Measurements from ENCODE around the gene CROCC2.

CROCC2 gene

DNA sequence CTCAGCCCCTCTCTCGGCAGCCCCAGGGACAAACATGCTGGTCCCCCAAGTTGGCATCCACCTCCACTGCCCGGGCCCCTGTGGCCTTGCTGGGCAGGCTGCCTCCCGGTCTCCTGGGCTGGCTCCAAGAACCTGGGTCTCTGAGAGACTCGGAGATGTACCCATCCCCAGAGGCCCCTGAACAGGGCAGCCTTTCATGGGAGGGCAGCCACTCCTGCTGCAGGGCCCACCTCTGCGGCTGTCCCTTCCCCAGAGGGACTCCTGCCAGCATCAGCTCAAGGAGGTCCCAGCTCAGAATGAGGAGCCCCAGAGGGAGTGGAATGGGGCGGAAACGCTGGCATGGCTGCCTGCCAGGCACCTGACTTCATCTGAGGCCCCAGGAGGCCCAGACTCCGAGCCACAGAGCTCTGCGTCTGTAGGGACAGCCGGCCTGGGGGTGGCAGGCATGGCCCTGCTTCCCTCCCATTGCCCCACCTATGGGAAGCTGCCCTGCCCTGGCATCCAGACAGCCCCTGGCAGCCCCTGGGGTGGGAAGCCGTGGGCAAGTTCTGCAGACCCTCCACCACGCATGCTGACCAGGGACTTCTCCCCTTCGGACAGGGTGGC is 857 bp upstream of the CROCC2 start:
- no peak for DNase-seq (ENCODE audit: low read depth)

GRCh38 chr2:240906911-240907590 is 915 bp downstream of the CROCC2 start:
- no peak for DNase-seq (ENCODE audit: low read depth)

DNA sequence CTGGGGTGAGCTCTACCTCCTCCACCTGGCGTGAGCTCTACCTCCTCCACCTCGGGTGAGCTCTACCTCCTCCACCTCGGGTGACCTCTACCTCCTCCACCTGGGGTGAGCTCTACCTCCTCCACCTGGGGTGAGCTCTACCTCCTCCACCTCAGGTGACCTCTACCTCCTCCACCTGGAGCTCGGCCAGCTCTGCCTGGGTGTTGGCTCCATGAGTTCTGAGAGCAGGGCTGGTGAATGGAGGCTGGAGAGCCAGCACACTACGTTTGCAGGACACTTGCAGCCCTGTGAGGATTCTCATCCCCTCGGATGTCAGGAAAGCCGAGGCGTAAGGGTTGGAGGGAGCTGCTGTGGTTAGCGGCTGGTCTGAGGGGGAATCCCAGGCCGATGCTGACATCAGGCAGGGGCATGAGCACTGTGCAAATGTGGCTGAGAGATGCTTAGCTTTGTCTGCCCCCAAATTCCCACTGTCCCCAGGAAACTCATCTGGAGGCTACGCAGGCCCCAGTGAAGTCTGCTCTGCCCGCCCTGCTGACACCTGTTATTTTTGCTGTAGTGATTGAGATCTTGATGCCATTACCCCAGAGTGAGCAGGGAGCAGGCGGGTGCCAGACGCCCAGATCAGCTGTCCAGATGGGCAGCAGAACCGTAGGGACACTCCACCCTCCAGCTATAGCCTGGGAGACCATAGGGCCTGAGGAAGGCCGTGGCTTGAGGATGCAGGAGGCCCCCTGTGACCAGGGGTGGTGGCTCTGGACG is 3.3 kb downstream of the CROCC2 start:
- no peak for DNase-seq (ENCODE audit: low read depth)

GRCh38 chr2:240911641-240912265 is 5.6 kb downstream of the CROCC2 start:
- DNase-seq (ENCODE audit: low read depth), result no peak

GRCh38 chr2:240912878-240913809 is 7.0 kb downstream of the CROCC2 start:
- no peak for DNase-seq (ENCODE audit: low read depth)

DNA sequence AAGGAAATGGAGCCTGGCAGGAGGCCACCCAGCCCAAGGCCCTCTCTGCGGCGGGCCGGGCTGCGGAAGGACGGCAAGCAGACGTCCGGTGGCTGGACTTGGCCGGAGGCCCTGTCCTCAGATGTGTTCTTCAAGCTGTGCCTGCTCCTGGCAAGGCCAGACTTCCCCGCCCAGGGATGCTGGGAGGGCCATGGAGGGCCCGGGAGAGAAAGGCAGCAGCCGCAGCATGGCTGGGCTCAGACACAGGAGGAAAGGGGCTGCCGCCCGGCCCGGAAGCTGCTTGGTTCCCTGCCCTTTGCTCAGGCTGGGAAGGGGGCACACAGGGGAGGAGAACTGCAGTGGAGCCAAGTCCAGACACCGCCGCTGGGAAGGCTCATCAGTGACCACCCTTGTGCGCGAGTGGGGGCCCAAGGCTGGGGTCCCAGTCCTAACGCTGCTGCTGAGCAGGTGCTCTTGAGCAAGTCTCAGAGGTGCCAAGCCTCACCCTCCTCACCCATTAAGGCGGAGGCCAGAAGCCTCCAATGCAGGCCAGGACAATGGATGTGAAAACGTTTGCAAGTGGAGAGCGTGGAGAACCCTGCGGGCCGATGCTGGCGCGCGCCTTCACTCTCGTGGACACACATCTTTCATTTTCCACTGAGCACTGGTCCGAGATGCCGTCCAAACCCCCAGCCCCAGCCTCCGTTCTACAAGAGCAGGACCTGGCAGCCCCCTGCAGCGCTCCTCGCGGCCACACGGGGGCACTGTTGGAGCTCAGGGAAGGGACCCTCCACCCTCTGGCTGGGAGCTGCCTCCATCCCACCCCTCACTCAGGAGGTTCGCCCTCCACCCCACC is 7.9 kb downstream of the CROCC2 start:
- no peak for DNase-seq (ENCODE audit: low read depth)

DNA sequence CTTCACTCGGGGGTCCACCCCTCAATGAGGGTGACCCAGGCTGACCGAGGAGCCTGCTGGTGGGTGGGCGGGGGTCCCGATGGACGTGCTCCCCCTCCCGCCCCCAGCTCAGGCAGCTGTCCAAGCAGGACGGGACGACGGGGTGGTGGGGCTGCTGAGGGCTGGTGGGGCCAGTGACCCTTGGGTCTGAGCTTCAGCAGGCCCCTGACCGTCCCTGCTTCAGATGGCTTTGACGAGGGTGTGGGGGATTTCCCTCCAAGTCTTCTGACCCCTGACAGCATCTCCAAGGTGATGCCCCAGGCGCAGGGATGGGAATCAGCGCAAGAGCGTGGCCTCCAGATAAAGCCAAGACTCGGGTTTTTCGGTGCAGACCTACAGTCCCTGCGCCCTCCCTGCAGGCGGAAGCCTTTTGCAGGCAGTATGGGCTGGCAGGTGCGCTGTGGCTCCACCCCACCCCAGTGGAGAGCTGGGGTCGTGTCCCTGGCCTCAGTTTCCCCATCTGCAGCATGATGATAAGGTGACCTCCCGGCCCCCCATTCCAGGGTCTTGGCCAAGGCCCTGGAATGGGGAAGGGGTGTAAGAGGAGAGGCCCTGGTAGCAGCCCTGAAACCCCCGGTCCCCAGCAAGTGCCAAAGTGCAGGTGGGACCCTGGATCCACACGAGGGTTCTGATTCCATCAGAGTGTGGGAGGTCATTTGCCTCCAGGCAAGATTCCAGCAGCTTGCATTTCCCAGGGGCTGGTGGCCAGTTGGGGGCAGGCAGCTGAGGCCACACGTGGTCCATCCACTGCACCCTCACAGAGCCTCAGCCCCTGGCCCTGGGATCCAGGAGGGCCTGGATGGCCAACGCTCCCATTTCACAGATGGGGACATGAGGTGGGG is 8.7 kb downstream of the CROCC2 start:
- DNase-seq (ENCODE audit: low read depth), result no peak

- no peak for DNase-seq (ENCODE audit: low read depth)
These were observed 9.6 kb downstream of the CROCC2 start for GRCh38 chr2:240915526-240916341.

DNA sequence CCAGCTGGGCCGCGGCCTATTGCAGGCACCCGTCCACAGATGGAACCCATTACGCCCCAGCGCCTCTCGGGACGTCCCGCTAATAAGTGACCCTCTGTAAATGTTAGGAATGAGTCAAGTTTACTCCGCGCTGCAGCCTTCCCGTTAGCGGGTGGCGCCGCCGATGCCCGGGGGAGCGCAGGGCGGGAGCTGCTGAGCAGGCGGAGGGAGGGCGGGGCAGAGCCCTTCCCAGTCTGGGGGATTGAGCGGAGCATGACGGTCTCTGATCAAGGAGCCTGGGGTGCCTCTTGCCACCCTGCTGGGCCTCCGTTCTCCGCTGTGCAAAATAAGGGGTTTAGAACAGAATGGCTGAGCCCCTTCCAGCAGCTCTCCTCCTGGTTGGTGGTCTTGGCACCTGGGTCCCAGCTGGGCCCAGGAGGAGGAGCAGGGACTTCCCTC is 10.5 kb downstream of the CROCC2 start:
- DNase-seq (ENCODE audit: low read depth), result no peak

DNA sequence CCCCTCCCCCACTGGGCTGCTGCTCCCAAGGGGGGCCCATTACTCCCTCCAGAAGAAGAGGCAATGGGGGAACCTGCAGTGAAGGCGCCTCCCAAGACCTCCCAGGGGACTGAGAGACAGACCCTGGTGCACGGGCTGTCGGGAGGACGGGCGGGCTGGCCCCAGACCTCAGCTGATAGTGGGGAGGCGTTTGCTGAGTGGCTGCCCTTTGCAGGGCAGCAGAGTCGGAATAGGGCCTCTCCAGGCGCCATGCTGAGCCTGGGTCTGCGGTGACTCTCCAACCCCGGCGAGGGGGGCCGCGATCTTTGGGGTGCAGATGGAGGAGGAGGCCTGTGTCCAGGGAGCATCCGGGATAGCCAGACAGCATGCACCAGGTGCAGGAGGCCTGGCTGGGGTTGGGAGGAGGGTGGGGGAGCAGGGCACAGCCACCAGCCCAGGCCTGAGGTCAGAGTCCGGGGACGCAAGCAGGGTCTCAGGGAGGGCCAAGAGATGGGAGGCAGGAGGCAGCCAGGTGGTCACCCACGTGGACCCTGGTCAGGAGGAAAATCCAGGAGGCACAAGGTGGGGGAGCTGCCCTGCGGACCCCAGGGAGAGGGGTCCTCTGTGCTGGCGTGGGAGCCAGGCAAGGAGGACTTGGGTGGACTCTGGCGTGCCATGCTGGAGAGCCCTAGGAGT is 11.0 kb downstream of the CROCC2 start:
- DNase-seq (ENCODE audit: low read depth), result no peak

DNA sequence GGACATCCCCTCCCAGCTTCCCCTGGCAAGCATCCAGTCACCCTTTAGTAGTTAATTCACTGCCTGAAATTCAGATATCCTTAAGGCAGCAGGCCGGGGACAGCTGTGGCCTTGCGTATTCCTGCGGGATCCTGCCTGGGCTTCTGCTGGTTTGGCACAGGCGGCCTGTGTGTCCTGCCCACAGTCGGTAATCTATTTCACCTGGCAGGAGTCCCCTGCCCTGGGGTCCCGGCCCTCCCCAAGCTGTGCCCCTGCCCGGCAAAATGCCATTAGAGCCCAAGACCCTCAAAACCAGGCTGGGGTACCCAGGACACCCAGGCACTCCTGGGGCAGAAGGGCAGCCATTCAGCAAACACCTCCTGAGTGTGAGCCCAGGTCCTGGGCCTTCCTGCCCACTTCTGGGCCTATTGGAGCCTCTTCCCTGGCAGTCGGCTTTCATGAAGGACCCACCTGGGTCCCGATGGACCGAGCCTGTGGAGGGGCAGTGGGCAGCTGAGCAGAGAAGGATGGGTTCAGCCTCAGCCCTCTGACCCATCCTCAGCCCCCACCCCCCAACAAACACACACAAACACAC is 11.6 kb downstream of the CROCC2 start:
- DNase-seq (ENCODE audit: low read depth), result no peak

DNA sequence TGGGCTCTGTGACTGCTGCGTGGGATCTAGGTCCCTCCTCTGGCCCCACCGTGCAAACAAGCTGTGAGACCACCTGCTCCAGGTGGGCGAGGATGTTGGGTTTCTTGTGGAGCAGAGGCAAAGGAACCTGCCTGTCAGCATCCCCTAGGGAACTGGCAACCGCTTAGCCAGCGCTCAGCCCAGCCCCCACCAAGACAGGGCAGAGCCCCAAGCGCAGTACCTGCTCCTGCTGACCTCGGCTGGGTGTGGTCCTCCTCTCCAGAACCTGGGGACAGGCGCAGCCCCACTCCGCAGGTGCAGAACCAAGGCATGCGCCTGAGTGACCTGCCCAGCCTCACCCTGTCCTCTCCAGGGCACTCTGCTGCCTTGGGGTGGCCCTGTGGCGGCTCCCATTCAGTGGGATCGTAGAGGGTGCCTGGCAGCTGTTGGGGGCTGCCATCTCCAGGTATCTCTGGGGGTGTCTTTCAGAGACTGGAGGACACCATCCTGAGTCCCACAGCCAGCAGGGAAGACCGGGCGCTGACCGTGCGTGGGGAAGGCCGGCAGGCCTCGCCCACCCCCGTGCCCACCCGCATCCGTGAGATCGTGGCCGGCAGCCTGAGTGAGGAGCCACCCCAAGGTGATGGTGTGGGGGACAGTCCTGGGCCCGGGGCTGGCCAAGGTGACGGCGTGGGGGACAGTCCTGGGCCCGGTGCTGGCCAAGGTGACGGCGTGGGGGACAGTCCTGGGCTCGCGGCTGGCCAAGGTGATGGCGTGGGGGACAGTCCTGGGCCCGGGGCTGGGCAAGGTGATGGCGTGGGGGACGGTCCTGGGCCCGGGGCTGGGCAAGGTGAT is 12.3 kb downstream of the CROCC2 start:
- DNase-seq (ENCODE audit: low read depth), result no peak

DNA sequence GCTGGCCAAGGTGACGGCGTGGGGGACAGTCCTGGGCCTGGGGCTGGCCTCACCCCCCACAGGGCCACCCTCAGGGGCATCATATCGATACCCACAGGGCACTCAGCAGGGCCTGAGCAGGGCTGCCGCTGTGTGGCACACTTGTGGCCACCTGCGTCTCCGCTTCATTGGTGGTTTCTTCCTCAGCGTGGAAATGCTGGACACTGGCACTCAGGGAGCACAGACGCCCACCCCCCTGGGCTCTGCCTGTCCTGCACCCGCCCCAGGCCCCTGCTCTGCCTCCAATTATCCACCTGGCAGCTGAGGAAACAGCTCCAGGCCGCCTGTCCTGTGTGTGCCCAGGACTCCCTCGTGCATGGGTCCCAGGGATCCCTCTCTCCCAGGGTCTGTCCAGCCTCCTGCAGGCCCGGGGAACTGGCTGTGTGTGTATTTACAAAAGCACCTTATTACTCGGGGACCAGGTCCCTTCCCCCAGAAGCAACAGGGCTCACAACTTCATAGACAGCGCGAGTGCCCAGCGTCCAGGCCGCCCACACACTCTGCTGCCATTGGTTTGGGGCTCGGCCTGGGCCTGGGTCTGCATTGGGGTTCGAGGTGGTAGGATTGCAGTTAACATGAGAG is 13.1 kb downstream of the CROCC2 start:
- DNase-seq (ENCODE audit: low read depth), result no peak

DNA sequence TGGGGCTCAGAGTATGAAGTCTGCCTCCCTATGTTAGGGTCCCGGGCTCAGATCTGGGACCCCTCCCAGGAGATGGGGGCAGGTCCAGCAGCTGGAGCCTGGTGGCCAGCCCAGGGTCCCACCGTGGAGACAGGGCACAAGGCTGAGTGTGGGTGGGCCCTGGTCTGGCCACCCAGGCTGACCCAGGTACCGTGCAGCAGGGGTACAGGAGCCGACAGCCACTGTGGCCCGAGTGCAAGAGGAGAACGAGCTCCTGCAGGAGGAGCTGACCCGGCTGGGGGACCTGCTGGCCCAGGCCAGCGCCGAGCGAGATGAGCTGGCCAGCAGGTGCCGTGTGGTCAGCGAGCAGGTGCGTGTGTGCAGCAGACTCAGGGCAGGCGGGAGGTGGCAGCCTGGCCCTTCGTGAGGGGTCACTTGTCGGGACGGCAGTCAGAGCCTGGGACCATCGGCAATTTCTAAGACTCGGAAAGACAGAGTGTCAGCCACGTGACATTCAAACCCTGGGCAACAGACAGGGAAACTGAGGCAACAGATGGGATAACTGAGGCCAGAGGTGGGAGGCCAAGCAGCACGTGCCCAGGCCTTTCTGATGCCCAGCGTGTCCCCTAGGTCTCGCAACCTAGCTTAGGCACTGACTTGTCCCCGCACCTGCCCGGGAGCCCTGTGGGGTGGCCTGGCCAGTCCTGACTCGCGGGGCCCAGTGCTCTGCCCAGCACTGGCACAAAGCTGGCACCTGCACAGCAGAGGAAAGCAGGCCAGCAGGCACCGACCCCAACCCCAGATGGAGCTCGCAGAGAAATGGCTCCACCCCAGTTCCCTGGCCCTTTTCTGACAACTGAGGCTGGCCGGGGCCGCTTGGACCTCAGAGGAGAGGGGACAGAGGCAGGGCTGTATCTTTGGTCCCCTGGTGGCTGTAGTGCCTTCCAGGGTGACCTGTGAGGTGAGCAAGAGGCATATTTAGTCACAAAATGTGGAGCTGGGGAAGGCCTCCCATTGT is 13.9 kb downstream of the CROCC2 start:
- no peak for DNase-seq (ENCODE audit: low read depth)

GRCh38 chr2:240920783-240921231 is 14.7 kb downstream of the CROCC2 start:
- no peak for DNase-seq (ENCODE audit: low read depth)

Measured in non-pigmented ciliary epithelial cell (primary cell).